ENCODE measurements around the gene STKLD1. TPM values are rescaled to one million over a fixed set of nuclear protein-coding genes. Genes with fewer than 3 reads are reported as not detected.

The STKLD1 gene
- total and polyA plus RNA-seq, 12 donors, result 0.71 to 6.0 (median 2.2) TPM; not detected in 2

DNA sequence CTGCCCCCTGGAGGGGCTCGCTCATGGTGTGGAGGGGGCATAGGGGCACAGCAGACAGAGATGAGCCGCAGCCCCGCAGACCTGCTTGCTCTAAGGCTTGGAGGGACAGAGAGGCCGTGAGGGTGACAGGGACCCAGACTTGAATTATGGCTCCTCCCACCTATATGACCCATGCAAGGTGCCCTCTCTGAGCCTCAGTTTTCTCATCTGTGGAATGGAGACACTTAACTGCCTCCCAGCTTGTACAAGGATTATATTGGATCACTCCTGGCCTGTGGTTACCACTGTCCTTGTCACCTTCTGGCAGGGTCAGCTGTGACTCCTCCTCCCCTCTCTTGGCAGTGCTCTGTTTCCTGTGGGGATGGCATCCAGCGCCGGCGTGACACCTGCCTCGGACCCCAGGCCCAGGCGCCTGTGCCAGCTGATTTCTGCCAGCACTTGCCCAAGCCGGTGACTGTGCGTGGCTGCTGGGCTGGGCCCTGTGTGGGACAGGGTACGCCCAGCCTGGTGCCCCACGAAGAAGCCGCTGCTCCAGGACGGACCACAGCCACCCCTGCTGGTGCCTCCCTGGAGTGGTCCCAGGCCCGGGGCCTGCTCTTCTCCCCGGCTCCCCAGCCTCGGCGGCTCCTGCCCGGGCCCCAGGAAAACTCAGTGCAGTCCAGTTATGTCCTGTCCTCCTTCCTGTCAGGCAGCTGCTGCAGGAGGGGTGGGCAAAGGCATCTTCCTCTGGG lies 78.9 kb downstream of the STKLD1 start:
- Histone ChIP-seq H3K4me3 (no peak overlapping the region), H3K36me3 (replicated peaks in 1 of 2) (no peaks in the 10 kb centered on the region), H3K27ac (no peak overlapping the region), H3K27me3 (no peaks in the 10 kb centered on the region), H3K9me3 (replicated peaks in 1 of 3) (no peaks in the 10 kb centered on the region), H3K4me1 (replicated peaks in 1 of 2) (peaks cover 0 to 9% of the 10 kb centered on the region in 2 donors)
- TF ChIP-seq POLR2A (IDR thresholded peaks at IDR 0.05), result no peak
- TF ChIP-seq CTCF (IDR thresholded peaks at IDR 0.05), result no peak
- intact Hi-C loops (cut with DNase I), result no loop called here
- 77 to 95% (median 92%) methylated on average over 9 to 20 of the region's 20 CpGs for WGBS, 4 donors
- no peak for DNase-seq

Small RNA genes lying within 50 kb of the gene (small RNA-seq; reads per million reads assigned to genes)
- gene RF00019 (0 reads per million in 2 donors), gene SNORD24 (0 reads per million in 2 donors), gene SNORD36A (0 reads per million in 2 donors), gene SNORD36B (0 reads per million in 2 donors), gene SNORD36C (0 reads per million in 2 donors)

Other genes starting within 250 kb of the STKLD1 start
- gene GBGT1, start 212.5 kb upstream of the STKLD1 start, total RNA-seq, result 10 to 100 TPM in 8 of 9 donors, 1 to 10 TPM in 1; 3.5 to 67.5 (median 39.4) TPM
- gene GBGT1, start 212.5 kb upstream of the STKLD1 start, polyA plus RNA-seq, result 10 to 100 TPM in 2 of 3 donors, 1 to 10 TPM in 1; 6.7 to 29.0 (median 18.9) TPM
- under 1 TPM in 2 of 9 donors, not detected in 7; 0.11 to 0.32 TPM for gene OBP2B, start 167.1 kb upstream of the STKLD1 start, total RNA-seq
- not detected for gene OBP2B, start 167.1 kb upstream of the STKLD1 start, polyA plus RNA-seq
- 10 to 100 TPM in 7 of 9 donors, 1 to 10 TPM in 2; 2.9 to 43.1 (median 18.7) TPM for gene ABO, start 101.2 kb upstream of the STKLD1 start, total RNA-seq
- 10 to 100 TPM in 2 of 3 donors, 1 to 10 TPM in 1; 9.9 to 20.8 (median 18.5) TPM for gene ABO, start 101.2 kb upstream of the STKLD1 start, polyA plus RNA-seq
- 10 to 100 TPM in 8 of 9 donors, 1 to 10 TPM in 1; 6.2 to 42.2 (median 23.0) TPM for gene SURF6, start 40.2 kb upstream of the STKLD1 start, total RNA-seq
- 10 to 100 TPM; 18.7 to 36.4 (median 23.4) TPM for gene SURF6, start 40.2 kb upstream of the STKLD1 start, polyA plus RNA-seq
- 10 to 100 TPM; 13.2 to 38.0 (median 33.8) TPM for gene MED22, start 28.2 kb upstream of the STKLD1 start, total RNA-seq
- 10 to 100 TPM; 11.4 to 21.3 (median 17.8) TPM for gene MED22, start 28.2 kb upstream of the STKLD1 start, polyA plus RNA-seq
- 1,000 to 10,000 TPM; 1,947 to 3,128 (median 2,349) TPM for gene RPL7A, start 28.1 kb upstream of the STKLD1 start, total RNA-seq
- 1,000 to 10,000 TPM; 1,875 to 3,598 (median 2,830) TPM for gene RPL7A, start 28.1 kb upstream of the STKLD1 start, polyA plus RNA-seq
- 100 to 1,000 TPM in 1 of 9 donors, 10 to 100 TPM in 8; 50.9 to 111 (median 71.5) TPM for gene SURF1, start 19.9 kb upstream of the STKLD1 start, total RNA-seq
- 10 to 100 TPM; 55.7 to 96.3 (median 79.9) TPM for gene SURF1, start 19.9 kb upstream of the STKLD1 start, polyA plus RNA-seq
- 10 to 100 TPM; 13.4 to 29.2 (median 20.8) TPM for gene SURF2, start 19.8 kb upstream of the STKLD1 start, total RNA-seq
- 10 to 100 TPM; 19.9 to 53.0 (median 41.4) TPM for gene SURF2, start 19.8 kb upstream of the STKLD1 start, polyA plus RNA-seq
- 100 to 1,000 TPM; 157 to 340 (median 183) TPM for gene SURF4, start 306 bp upstream of the STKLD1 start, total RNA-seq
- gene SURF4, start 306 bp upstream of the STKLD1 start, polyA plus RNA-seq, result 100 to 1,000 TPM in 1 of 3 donors, 10 to 100 TPM in 2; 43.4 to 285 (median 53.4) TPM
- 10 to 100 TPM; 18.9 to 27.6 (median 23.0) TPM for gene REXO4, start 41.6 kb downstream of the STKLD1 start, total RNA-seq
- 10 to 100 TPM; 19.4 to 24.2 (median 20.5) TPM for gene REXO4, start 41.6 kb downstream of the STKLD1 start, polyA plus RNA-seq
- 1 to 10 TPM in 6 of 9 donors, under 1 TPM in 3; 0.30 to 8.7 (median 1.8) TPM for gene ADAMTS13, start 46.0 kb downstream of the STKLD1 start, total RNA-seq
- 10 to 100 TPM in 2 of 3 donors, under 1 TPM in 1; 0.15 to 19.9 (median 13.4) TPM for gene ADAMTS13, start 46.0 kb downstream of the STKLD1 start, polyA plus RNA-seq
- gene CACFD1, start 83.6 kb downstream of the STKLD1 start, total RNA-seq, result 10 to 100 TPM; 11.4 to 29.5 (median 21.5) TPM
- gene CACFD1, start 83.6 kb downstream of the STKLD1 start, polyA plus RNA-seq, result 10 to 100 TPM in 1 of 3 donors, 1 to 10 TPM in 2; 6.5 to 11.1 (median 8.8) TPM
- gene SLC2A6, start 102.7 kb downstream of the STKLD1 start, total RNA-seq, result 10 to 100 TPM in 3 of 9 donors, 1 to 10 TPM in 6; 1.4 to 79.1 (median 8.0) TPM
- 1 to 10 TPM; 3.3 to 6.7 (median 5.0) TPM for gene SLC2A6, start 102.7 kb downstream of the STKLD1 start, polyA plus RNA-seq
- not detected for gene MYMK, start 148.6 kb downstream of the STKLD1 start, total RNA-seq
- not detected for gene MYMK, start 148.6 kb downstream of the STKLD1 start, polyA plus RNA-seq
- gene ADAMTSL2, start 158.3 kb downstream of the STKLD1 start, total RNA-seq, result 100 to 1,000 TPM in 2 of 9 donors, 10 to 100 TPM in 6, under 1 TPM in 1; 1.00 to 138 (median 58.2) TPM
- 100 to 1,000 TPM in 1 of 3 donors, 10 to 100 TPM in 1, 1 to 10 TPM in 1; 4.1 to 108 (median 35.3) TPM for gene ADAMTSL2, start 158.3 kb downstream of the STKLD1 start, polyA plus RNA-seq
- gene FAM163B, start 233.0 kb downstream of the STKLD1 start, total RNA-seq, result 10 to 100 TPM in 2 of 9 donors, 1 to 10 TPM in 6, under 1 TPM in 1; 0.72 to 14.2 (median 1.9) TPM
- gene FAM163B, start 233.0 kb downstream of the STKLD1 start, polyA plus RNA-seq, result 10 to 100 TPM in 1 of 3 donors, 1 to 10 TPM in 2; 2.8 to 14.3 (median 4.5) TPM